Activated CD8-positive, alpha-beta memory T cell treated with anti-CD3 and anti-CD28 coated beads for 36 hours (primary cell): ENCODE data around the gene HIPK2. TPM values are rescaled to one million over a fixed set of nuclear protein-coding genes. Genes with fewer than 3 reads are reported as not detected.

Source experiments
- CTCF ChIA-PET: fragments of 350-600 bp; sonication (Branson Sonifier 250); formaldehyde crosslinking; loops from one replicate; lab custom pipeline; 2021; ENCODE audit warnings: antibody characterized with exemption; lab: Charles Lee
- POLR2A ChIA-PET: fragments of 350-600 bp; sonication (Branson Sonifier 250); formaldehyde crosslinking; loops from one replicate; lab custom pipeline; 2021; ENCODE audit warnings: antibody characterized with exemption; lab: Charles Lee
- total RNA-seq, 2 experiments: library from RNA; stranded (reverse); gene quantifications; one replicate each; pipeline ENCODE4 v1.2.3, GENCODE V29; 2021

HIPK2 gene
- total RNA-seq, 2 experiments from 2014 or later, result 18.7 to 19.9 TPM

DNA sequence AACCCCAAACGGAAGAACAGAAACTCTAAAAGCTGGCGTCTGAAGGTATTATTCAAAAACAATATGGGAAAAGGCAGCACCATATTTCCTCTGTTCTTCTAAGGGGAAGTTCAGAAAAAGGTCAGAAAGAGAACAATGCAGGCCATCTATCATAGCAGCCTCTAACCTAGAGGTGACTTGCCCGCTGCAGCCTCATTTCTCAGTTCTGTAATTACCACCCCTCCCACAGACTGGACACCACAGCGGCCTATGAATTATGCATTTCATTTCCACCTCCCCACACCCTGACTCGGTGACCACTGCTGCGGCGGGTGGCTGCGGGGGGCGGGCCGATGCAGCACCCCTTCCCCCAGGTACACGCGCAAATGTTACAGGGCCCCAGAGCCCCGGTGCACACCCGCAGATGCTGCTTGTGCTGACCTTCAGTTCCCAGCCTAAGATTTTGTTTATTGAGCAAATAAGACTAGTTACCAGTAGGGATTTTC is 128.8 kb downstream of the HIPK2 start:
- ChIA-PET POLR2A (no interaction called here), CTCF (no interaction called here)

DNA sequence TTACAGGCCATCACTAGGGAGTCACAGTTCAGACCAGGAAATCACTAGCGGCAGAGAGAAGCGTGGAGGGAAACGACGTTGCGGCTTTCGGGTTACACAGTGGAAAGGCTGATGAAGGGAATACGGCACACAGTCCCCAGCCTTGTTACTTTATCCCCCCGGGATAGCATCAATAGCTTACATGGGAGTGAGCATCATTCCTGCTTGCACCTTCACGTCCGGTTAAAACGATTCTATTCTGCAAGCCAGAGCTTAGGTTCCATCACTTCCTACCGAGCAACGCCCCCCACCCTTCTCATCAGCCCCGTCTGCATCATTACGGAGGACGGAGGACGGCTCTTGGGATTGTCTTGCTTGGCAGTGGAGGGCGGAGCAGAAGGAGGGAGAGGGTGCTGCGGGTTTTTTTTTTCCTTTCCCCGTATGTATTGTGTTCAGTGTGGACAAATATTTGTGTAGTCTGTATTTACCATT is 129.4 kb downstream of the HIPK2 start:
- ChIA-PET POLR2A (no interaction called here), CTCF (interaction anchor here (0.6 to 0.7 kb wide), 2 partner anchors 27 to 152 kb away, joined by 3 read pairs; no protein-coding TSS in a partner anchor)

DNA sequence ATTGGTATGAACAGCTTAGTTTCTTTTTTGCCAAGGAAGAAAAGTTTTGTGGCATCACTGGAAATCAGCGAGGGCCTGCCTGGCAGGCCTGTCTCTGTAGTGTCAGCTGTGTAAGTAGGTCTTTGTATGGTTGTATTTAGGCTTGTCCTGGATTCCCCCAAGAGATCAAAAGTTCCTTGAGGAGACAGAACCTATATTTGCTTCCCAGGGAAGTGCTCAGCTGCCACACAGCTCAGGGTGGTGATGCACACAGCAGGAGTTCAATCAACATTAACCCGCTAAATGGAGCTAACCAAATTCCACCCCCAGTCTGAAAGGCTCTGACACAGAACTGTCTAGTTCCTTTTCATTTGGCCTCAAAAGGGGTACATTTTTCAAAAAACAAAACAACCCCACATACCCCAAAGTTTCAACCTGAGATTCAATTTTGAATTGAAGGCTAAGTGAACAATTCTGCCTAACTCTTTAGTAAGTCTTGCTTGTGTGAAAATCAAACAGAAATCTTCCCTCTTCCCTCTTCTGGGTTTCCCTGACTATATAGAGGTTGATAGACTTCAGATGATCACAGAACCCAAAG is 129.9 kb downstream of the HIPK2 start:
- POLR2A ChIA-PET, result interaction anchor here (0.6 to 0.7 kb wide), 2 partner anchors 218 to 313 kb away, joined by 3 to 4 read pairs; no protein-coding TSS in a partner anchor
- CTCF ChIA-PET, result interaction anchor here (0.6 to 4.0 kb wide), 4 partner anchors 26 to 356 kb away, joined by 3 to 27 read pairs (median 4); no protein-coding TSS in a partner anchor

DNA sequence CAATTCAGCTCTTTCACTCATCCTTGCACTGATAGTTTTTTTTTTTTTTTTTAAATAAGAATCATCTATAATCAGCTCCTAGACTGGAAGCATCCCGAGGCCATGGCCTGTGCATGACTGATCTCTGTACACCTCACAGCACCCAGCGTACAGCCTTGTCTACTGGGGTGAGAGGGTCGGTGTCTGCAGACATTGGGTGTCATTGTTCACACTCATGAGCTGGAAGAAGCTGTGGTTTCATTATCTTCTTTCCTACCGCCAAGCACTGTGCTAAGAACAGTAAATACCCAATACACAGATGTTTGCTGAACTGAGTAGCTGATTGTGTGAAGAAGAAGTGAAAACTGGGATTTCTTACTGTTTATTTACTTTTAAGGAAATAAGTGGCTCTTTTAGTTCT is 130.7 kb downstream of the HIPK2 start:
- CTCF ChIA-PET, result interaction anchor here (0.7 to 4.0 kb wide), 13 partner anchors 12 to 396 kb away, joined by 3 to 27 read pairs (median 4); no protein-coding TSS in a partner anchor
- POLR2A ChIA-PET, result interaction anchor here (0.6 kb wide), 1 partner anchor 313 kb away, joined by 4 read pairs; no protein-coding TSS in a partner anchor

DNA sequence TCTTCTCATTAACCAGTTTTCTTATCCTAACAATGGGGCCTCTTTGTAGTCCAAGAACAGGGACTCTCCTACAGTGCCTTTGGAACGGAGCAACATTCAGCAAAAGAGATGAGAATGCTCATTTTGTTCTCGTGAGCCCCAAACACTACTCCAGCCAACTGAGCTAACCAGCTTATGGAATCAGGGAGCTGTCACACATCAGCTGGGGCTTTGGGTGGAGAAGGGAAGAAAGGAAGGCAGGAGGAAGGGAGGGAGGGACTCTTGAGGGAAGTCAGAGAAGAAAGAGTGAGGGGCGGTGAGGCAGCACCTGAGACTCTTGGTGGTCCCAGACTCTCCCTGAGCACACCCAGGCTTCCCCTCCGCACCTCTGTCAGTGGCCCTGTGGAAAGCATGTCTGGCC is 131.2 kb downstream of the HIPK2 start:
- POLR2A ChIA-PET, result no interaction called here
- CTCF ChIA-PET, result interaction anchor here (0.7 to 4.0 kb wide), 21 partner anchors 8 to 397 kb away, joined by 3 to 27 read pairs (median 4); no protein-coding TSS in a partner anchor

DNA sequence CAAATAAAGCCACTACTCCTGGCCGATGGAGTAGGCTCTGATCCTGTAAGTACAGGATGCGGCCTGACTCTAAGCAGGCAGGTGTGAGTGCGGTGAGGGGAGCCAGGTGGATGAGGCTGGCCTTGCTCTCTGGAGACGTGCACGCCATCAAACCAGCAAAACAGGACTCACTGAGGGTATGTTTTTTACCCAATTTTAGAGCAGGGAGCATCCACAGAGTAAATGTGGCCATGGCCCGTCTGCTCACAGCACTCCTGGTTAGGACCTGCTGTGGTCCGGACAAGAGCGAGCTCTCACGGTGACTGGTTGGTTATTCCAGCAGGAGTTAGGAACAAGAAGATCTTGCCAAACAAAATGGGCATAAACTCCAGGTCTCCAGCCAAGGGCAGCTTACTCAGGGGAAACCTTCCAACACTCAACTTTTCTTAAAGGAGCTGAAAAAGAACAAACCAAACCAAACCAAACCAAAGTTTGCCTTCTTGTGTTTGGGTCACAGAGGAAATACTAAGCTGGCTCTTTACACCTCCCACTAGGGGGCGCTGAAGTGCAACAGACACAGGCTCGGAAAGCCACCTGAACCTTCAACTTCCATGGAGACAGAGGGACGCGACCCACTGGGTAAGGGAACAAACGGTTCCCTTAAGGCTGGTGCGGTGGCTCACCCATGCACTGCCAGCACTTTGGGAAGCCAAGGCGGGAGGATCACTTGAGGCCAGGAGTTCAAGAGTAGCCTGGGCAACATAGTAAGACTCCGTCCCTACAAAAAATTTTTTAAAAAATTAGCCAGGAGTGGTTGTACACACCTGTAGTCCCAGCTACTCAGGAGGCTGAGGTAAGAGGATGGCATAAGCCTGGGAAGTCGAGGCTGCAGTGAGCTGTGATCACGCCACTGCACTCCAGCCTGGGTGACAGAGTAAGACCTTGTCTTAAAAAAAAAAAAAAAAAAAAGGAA is 131.9 kb downstream of the HIPK2 start:
- CTCF ChIA-PET, result interaction anchor here (0.7 to 4.0 kb wide), 27 partner anchors 8 to 397 kb away, joined by 3 to 27 read pairs (median 3); no protein-coding TSS in a partner anchor
- POLR2A ChIA-PET, result no interaction called here

DNA sequence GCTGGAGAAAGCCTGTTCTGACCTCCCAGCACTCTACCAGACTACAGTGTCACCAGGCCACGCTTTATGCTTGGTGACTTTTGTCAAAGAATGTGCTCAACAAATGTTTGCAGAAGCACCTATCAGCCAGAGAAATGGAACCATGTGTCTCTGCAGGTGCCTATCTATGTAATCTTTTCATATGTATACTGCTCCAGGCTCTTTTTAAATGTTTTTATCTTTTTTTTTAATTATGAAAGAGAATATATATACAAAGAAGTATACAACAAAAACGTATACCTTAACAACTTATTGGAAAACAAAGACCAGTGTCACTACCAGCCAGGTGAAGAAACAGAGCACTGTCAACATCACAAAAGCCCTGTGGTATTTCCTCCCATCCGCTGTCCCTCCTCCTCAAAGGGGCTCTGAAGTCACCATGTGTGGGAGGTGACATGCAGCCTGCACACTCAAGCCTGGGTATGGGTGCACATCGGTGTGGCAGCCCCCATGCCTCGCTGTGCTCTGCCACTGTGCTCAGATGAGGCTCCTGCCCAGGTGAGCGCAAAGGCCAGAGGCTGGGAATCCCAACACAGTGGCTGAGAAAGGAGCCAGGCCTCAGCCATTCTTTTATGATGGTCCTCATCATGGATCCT is 133.7 kb downstream of the HIPK2 start:
- ChIA-PET POLR2A (no interaction called here), CTCF (interaction anchor here (1.0 to 4.0 kb wide), 3 partner anchors 15 to 360 kb away, joined by 3 to 27 read pairs (median 3); no protein-coding TSS in a partner anchor)

DNA sequence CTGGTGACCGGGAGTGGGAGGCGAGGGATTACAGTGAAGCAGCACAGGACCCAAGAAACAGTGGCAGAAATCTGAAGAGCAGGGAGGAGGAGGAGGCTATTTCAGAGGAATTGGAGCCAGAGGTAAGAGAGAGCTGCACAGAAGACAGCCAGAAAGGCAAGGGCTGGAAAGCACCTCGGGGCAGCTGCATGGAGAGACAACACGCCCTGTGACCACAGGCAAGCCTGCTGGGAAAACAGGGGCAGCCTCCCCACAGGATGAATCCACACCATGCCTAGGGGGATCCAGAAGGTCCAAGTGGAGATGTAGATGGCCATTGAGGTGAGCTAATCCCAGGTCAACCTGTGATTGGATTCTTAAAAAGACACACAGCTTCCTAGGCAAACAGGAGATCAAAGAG is 135.5 kb downstream of the HIPK2 start:
- ChIA-PET CTCF (no interaction called here), POLR2A (no interaction called here)

DNA sequence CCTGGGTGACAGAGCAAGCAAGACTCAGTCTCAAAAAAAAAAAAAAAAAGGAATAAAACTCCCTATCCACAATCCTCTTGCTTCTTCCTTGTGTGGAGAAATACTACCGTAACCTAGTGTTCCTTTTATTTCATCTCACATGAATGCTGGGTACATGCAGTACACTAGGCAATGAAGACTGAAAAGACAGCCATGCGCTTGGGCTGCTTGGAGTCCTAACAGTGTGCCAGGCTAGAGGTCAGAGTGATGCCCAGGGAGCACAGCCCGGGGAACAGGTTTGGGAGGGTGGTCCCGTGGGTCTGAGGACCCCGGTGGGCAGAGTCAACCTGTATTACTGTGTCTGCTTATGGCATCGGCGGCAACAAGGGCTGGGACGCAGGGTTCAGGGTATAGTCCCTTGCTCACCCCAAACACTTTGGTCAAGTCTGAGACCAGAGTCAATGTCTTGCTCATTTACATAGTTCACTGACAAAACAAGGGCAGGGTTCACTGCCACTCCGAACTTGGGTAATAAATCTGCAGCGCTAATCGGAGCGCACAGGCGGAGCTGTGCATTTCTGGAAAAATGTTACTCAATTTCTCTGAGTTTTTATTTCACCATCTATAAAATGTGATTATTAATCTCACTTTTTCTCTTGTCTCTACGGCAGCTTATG is 136.3 kb downstream of the HIPK2 start:
- POLR2A ChIA-PET, result no interaction called here
- CTCF ChIA-PET, result interaction anchor here (0.7 kb wide), 1 partner anchor 22 kb away, joined by 4 read pairs; no protein-coding TSS in a partner anchor

DNA sequence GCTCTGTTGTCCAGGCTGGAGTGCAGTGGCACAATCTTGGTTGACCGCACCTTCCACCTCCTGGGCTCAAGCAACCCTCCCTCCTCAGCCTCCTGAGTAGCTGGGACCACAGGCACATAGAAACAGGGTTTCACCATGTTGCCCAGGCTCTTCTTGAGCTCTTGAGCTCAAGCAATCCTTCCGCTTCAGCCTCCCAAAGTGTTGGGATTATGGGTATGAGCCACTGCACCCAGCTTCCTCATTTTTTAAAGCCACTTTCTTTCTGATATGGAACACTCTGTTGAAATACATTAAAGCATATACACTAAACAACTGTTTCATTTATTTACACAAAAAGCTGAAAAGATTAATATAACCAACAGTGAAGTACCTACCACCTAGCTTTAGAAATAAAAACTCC is 137.1 kb downstream of the HIPK2 start:
- CTCF ChIA-PET, result interaction anchor here (0.7 kb wide), 1 partner anchor 22 kb away, joined by 4 read pairs; no protein-coding TSS in a partner anchor
- POLR2A ChIA-PET, result no interaction called here

DNA sequence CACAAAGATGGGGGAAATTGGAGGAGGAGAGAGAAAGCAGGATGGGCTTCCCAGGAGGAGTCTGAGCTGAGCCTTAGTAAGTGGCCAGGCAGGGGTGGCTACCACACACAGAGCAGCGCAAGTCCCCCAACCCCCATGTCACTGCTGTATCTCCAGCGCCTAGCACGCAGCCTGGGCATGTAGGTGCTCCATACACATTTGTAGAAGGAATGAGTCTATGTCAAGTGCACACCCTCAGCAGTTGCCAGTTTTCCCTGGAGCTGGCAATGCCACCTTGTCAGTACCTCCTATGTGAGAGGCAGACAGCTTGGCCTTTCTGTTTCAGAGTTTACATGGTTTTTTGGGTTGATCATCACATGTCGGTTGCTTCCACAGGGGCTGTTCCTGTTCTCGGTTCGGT is 138.2 kb downstream of the HIPK2 start:
- POLR2A ChIA-PET, result no interaction called here
- CTCF ChIA-PET, result no interaction called here

DNA sequence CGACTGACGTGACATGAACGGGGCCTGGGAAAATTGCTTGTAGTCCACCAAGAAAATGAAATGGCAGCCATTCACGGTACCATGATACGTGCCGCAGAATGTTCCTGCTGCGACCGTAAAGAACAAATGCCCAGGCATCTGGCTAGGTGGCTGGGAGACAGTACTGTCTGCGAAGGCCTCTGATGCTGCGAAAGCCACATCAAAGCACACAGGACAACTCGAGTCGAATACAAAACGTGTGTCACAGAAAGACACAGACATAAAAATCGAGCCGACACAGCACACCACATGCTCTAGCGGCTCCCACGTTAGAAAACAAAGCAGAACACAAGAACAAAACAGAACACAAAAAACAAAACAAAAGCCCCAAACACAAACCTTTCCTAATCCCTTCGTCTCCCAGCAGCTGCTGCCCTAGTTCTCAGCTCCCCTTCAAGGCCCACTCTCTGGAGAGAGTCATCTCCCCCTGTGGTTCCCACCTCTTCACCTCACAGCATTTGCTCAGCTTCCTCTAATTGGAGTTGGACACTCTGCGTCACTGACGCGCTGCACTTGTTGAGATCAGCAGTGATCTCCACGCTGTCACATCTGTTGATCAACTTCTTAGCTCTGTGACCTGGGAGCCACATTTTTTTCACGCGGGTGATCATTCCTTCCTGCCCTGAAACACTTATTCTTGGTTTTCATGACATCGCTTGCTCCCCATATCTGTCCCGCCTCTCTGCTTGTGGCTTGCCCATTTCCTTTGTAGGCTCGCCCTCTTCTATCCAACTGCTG is 142.1 kb downstream of the HIPK2 start:
- ChIA-PET POLR2A (no interaction called here), CTCF (interaction anchor here (0.9 to 1.9 kb wide), 3 partner anchors 10 to 45 kb away, joined by 3 to 10 read pairs (median 5); no protein-coding TSS in a partner anchor)

DNA sequence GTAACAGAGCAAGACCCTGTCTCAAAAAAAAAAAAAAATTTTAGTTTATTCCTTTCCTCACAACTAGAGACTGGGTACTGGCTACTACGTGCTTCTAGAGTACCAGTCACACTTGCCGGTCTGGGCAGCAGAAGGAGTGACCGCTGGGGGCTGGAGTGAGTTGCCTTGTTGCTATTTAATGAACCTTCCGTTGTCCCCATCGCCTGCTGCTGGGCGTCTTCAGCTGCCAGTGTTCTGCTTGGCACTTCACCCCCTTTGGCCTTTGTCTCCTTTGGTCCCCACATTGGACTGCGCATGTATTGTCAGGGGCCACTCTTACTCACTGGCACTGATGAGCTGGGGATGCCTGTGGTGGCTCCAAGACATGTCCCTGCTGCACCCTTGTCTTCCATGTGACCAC is 143.7 kb downstream of the HIPK2 start:
- ChIA-PET CTCF (no interaction called here), POLR2A (no interaction called here)

DNA sequence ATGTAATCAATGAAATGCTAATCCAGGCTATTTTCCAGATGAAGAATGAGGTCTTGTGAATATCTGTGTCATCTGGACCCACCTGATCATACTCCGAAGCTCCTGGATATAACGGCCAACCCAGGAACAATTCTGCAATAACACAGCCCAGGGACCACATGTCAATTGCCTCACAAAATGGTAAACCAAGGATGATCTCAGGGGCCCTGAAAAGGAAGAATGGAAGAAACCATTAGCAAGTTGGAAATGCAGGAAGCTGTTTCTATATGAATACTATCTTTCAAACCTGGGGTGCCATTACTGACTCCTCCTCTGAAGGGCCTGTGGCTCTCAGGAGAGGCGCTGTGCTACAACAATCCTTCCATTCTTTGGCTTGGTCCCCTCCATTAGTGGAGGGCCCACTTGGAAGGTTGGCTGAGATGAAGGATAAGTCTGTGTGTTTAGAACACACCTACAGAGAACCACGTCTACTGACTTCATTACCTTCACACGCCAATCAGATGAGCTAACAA is 146.2 kb downstream of the HIPK2 start:
- ChIA-PET POLR2A (no interaction called here), CTCF (interaction anchor here (0.6 kb wide), 1 partner anchor 202 kb away, joined by 3 read pairs; no protein-coding TSS in a partner anchor)

DNA sequence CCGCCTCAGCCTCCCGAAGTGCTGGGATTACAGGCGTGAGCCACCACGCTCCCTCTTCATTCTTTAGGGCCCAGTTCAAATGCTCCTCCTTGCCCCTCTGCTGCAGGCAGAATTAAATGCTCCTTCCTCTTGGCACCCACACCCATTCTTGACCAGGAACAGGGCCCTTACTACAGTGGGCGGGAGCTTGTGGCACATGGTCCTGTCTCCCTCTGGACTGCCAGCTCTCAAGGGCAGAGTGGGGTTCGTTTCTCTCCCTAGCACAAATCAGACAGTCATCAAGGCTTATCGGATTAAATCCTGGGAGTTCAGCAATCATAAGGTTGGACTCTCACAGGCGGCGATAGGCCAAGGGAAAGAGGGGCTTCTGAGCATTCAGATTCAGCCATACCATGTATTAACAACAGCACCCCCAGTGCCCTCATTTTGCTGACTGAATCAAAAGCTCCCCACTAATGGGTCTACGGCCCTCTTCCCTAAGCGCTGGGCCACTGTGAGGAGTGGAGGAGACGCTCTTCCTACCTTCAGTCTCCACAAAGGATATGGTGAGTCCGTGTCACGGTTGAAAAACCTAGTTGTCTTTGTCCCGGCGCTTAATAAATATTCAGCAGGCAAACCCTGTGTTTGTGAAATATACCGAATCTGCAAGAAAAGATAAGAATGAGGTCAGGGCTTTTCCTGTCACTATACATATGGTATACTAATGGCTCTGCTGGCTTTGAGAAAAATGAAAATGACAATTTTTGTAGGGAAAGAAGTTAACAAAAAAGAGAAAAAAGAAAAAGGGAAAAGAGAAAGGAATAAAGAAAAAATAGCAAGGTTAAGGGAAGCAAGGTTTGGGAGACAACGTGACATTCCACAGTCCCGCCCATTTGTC is 146.9 kb downstream of the HIPK2 start:
- ChIA-PET CTCF (no interaction called here), POLR2A (no interaction called here)

DNA sequence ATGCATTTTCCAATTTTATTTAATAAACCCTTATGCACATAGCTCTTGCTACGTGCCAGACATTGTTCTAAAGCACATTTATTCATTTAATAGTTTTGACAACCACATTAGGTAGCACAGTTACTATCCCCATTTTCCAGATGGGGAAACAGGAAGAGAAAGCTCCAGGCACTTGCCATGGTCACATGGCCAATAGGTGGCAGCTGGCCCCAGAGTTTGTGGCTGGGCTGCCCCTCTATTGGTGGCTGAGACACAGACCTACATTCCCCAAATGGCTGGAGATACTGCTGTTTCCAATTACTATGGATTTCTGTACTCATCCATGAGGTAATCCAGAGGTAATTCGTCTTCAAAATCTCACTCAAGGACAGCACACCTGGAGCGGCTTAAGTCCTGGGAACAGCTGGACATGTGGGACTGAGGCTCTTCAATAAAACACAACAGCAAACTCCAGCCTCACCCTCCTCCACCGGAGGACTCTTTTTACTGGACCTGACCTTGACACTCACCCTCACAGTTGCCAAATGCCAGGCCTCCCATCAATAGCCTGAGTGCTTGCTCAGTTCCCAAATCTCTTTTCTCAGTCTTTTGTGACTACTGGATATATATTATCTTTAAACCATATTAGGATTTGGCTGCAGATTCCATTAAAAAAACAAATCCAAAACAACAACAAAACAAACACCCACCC is 148.3 kb downstream of the HIPK2 start:
- POLR2A ChIA-PET, result no interaction called here

More for the DNA sequence above, 148.3 kb downstream of the HIPK2 start:
- CTCF ChIA-PET, result interaction anchor here (0.6 to 1.4 kb wide), 2 partner anchors 14 to 25 kb away, joined by 3 read pairs; no protein-coding TSS in a partner anchor
